ENCODE results near the gene ATAT1.

DNA sequence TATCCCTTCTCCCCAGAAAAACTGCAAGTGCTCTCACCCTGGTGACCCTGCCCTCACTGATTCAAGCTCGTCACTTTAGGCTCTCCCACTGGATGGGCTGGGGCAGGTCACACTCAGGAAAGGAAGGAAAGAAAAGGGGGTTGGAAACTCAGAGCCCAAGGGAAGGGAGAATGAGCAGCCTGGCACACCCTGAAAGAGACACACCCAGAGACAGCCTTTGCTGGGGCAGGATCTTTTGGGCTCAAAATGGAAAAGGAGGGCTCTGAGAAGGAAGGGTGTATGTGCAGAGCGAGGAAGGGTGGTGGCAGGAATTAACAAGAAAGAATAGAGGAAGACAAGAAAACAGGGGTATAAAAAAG lies 57.3 kb downstream of the ATAT1 start:
- TF ChIP-seq CTCF (IDR thresholded peaks at IDR 0.05) (no peak), EP300 (IDR thresholded peaks at IDR 0.05) (no peak), POLR2AphosphoS5 (IDR thresholded peaks at IDR 0.05) (no peak), POLR2A (IDR thresholded peaks at IDR 0.05) (no peak)

Measured in stomach (tissue), 4 donors.